ENCODE measurements around the gene GPR135.
"Not testable (repeated sequence)": the region's sequence is repeated elsewhere in the genome, so short reads cannot be mapped to it uniquely, and the experiment has no call there.

GPR135 gene

DNA sequence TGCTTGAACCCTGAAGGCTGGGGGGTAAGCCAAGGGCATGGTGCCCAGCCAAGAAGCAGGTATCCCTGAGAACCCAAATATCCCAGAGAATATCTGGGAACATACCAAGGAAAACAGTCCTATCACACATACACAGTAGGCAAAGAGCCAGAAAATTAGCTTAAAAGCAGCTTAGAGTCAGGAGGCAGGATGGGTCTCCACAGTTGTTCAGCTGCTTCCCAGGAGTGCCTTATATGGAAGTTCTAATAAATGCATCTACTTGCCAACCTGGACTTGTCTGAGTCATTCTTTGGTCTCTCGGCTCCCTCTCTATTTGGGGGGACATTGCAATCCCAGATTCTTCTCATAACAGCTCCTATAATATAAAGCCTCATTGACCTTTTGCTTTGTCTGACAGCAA, 9.0 kb upstream of the GPR135 start:
- DNase-seq (ENCODE audit: low read depth), result no peak

GRCh38 chr14:59464486-59465315, 479 bp downstream of the GPR135 start:
- DNase-seq (ENCODE audit: low read depth), result peak; percentile 43

- DNase-seq (ENCODE audit: low read depth), result no peak
Observed at GRCh38 chr14:59463787-59464485, 1.2 kb downstream of the GPR135 start.

DNA sequence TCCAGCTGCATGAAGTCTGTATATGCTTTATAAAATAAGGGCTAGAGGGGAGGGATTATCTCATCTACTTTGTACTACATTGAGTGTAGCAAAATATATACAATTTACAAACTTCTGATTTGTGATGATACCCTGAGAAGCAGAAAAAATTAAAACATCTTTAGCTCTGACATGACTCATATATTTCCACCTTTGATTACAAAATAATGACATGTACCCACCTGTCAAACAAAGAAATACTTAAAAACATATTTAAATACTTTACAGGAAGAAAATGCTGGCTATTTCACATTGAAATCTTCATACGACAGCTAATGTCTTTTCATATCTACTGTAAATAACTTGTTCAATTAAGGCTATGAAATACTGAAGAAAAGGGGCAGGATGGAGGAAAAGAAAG, 3.3 kb downstream of the GPR135 start:
- no peak for DNase-seq (ENCODE audit: low read depth)

- DNase-seq (ENCODE audit: low read depth), result no peak
Observed at GRCh38 chr14:59460378-59460777, 4.8 kb downstream of the GPR135 start.

GRCh38 chr14:59458486-59458885, 6.7 kb downstream of the GPR135 start:
- DNase-seq (ENCODE audit: low read depth), result no peak

DNA sequence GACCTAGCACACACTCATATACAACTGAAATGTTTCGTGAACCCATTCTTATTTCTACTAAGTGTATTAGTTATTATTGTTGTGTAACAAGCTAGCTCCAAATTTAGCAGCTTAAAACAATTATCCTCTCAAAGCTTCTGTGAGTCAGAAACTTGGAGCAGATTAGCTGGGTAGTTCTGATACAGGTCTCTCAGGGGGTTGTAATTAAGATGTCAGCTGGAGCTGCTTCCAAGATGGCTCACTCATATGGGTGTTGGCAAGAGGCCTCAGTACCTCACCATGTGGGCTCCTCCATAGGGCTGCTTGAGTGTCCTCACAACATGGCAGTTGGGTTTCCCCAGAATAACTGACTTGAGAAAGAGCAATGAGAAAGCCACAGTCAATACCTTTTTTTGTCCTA, 9.8 kb downstream of the GPR135 start:
- no peak for DNase-seq (ENCODE audit: low read depth)

DNA sequence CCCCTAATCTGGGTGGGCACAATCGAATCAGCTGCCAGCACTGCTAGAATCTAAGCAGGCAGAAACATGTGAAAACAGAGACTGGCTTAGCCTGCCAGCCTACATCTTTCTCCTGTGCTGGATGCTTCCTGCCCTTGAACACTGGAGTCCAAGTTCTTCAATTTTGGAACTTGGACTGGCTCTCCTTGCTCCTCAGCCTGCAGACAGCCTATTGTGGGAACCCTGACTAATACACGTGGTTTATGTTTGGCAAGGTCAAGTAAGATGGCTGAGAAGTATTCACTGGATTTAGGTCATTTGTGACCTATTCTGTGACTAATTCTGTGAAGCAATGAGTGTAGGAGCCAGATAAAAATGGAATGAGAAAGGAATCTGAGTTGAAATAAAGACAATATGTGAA, 11.0 kb downstream of the GPR135 start:
- no peak for DNase-seq (ENCODE audit: low read depth)

DNA sequence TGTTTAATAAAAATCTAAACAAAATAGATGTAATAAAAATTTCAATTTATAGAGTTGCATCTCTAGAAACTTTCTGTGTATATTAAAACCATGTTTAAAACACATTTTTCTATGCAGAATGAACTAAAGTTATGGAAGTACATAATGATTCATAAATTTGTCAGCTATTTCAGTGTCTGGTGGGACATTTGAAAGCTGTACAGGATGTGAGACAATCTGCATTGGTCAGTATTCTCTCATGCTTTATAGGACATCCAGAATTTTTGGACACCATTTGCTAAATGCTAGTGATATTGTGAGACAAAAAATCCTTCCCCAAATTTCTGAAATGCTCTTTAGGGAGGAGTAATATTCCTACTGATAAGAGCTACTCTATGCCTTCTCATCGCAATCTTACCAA, 13.3 kb downstream of the GPR135 start:
- DNase-seq (ENCODE audit: low read depth), result no peak

DNA sequence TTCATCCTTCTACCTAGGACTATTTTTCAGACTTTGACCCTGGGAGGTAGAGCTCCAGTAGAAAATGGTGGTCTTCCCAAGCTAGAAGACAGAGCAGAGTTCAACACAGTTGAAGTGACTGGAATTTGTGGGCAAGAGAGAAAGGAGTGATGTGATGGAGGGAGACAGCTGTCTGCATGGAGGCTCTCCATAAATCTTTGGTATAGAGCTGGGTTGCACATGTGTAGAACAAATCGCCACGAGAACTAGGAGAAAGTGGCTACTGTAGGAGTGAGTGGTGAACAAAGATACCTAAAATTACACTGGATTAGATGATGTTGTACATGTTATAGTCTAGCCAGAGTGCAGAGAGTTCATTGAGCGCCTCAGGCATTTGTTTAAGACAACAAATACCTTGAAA, 14.5 kb downstream of the GPR135 start:
- DNase-seq (ENCODE audit: low read depth), result no peak

GRCh38 chr14:59448673-59449072, 16.5 kb downstream of the GPR135 start:
- DNase-seq (ENCODE audit: low read depth), result not testable (repeated sequence)

GRCh38 chr14:59439256-59439965, 25.8 kb downstream of the GPR135 start:
- DNase-seq (ENCODE audit: low read depth), result no peak

DNA sequence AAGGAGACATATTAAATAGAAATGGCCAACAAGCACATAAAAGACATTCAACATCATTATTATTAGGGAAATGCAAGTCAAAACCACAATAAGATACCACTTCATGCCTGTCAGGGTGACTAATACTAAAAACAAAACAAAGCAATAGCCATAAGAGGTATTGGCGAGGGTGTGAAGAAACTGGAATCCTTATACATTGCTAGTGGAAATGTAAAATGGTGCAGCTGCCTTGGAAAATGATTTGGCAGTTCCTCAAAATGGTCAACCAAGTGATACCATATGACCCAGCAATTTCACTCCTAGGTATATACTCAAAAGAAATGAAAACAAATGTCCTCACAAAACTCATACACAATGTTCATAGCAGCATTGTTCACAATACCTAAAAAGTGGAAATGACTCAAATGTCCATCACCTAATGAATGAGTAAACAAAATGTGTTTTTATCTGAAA, 27.0 kb downstream of the GPR135 start:
- no peak for DNase-seq (ENCODE audit: low read depth)

DNA sequence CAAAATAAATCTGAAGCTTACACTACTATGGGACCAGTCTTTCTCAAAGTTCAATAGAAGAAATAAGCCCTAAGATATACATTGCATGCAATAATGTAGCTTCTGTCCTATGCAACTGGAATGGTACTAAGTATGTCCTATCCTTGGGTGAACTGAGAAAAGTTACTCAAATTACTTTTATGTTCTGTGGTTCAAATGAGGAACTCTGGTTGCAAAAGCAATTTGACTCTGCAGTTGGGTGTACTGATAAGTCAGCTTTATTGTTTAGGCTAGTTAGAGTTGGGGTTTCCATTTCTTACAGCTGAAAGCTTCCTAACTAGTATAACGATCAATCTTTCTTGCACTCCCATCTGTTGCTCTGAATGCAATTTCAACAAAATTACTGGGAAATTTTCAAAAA, 29.2 kb downstream of the GPR135 start:
- no peak for DNase-seq (ENCODE audit: low read depth)

DNA sequence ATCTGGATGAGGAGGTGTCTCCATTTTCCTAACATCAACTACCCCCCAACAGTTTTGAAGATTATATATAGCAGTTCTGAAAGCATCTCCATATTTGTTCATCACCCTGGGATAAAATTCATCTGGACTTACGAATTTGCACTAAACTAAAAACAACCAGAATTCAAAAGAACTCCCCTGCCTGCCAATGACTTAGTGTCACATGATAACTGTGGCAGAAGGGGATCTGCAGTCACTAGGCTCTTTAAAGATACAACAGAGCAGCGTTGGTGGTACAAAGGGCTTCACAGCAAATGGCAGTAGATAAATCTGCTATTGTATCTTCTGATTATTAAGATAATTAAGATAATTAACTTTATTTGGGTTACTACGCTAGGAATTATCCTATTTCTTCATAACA, 30.1 kb downstream of the GPR135 start:
- DNase-seq (ENCODE audit: low read depth), result no peak

DNA sequence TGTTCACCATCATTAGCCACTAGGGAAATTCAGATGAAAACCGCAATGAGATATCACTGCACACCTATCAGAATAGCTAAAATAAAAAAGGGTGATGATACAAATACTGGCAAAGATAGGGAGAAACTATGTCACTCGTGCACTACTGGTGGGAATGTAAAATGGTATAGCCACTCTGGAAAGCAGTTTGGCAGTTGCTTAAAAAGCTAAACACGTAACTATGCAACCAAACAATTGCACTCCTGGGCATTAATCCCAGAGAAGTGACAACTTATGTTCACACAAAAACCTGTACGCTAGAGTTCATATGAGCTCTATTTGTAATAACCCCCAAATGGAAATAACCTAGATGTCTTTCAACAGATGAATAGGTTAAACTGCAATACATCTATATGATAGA, 35.4 kb downstream of the GPR135 start:
- DNase-seq (ENCODE audit: low read depth), result no peak

- DNase-seq (ENCODE audit: low read depth), result no peak
Observed at GRCh38 chr14:59428581-59429012, 36.6 kb downstream of the GPR135 start.

- DNase-seq (ENCODE audit: low read depth), result no peak
Observed at GRCh38 chr14:59427653-59428580, 37.3 kb downstream of the GPR135 start.

- no peak for DNase-seq (ENCODE audit: low read depth)
Observed at GRCh38 chr14:59425322-59425935, 39.8 kb downstream of the GPR135 start.

GRCh38 chr14:59424341-59425071, 40.7 kb downstream of the GPR135 start:
- no peak for DNase-seq (ENCODE audit: low read depth)

Data from stimulated activated CD8-positive, alpha-beta memory T cell treated with anti-CD3 and anti-CD28 coated beads, Interleukin-12 subunit alpha, Interleukin-12 subunit beta, amount 100 ng/mL, for 4 hours (primary cell).